Spleen (tissue), 7 donors: ENCODE data around the gene IRGC.

Source experiments
- CTCF ChIP-seq, 11 experiments: fragments of 200-600 bp in 7 of 11; fragments of 450-650 bp in 4 of 11; sonication (generic) in 4 of 11; IDR thresholded peaks in 8 of 11; conservative IDR thresholded peaks in 3 of 11; 1 replicate in 7 of 11; 2 replicates in 4 of 11; pipeline versions ENCODE4 v1.4.0 to v1.8.0; 2016 to 2021; ENCODE audit warnings: antibody characterized with exemption in 11 of 11, inconsistent platforms in 4 of 11, mild to moderate bottlenecking in 1 of 11
- POLR2A ChIP-seq, 3 donors: fragments of 450-650 bp; IDR thresholded peaks; one replicate each; pipeline ENCODE4 v1.5.1; 2017; ENCODE audit warnings: antibody characterized with exemption in 3 of 3, mild to moderate bottlenecking in 1 of 3
- POLR2AphosphoS5 ChIP-seq, 3 donors: sonication (generic); formaldehyde crosslinking; IDR thresholded peaks; one replicate each; pipeline ENCODE4 v1.5.1; 2017; ENCODE audit warnings: antibody characterized with exemption in 3 of 3
- donor health status: DM: no; HTN: no; CAD: no; lungs with moderate emphysema.
- donor health status: DM: no; HTN: no; CAD: no.
- donor health status: DM: no; HTN: no; CAD: no.

- no peak for TF ChIP-seq CTCF (IDR thresholded peaks at IDR 0.05 in 8 of 11, conservative IDR thresholded peaks at IDR 0.05 in 3 of 11)
- no peak for TF ChIP-seq POLR2A (IDR thresholded peaks at IDR 0.05)
- peak in 1 of 3 donors; percentile 10 for TF ChIP-seq POLR2AphosphoS5 (IDR thresholded peaks at IDR 0.05)
Observed at GRCh38 chr19:43720936-43721335, 5.1 kb downstream of the IRGC start.
